ENCODE data around the gene SUV39H1.

- TF ChIP-seq KLF6 (CRISPR knock-in tag; IDR thresholded peaks at IDR 0.05) (no peak), ZNF160 (CRISPR knock-in tag; IDR thresholded peaks at IDR 0.05) (no peak), SIN3A (IDR thresholded peaks at IDR 0.05; ENCODE audit: borderline replicate concordance, low read depth, low read length) (no peak), PREB (CRISPR knock-in tag; IDR thresholded peaks at IDR 0.05) (no peak), XRCC5 (optimal IDR thresholded peaks at IDR 0.05; ENCODE audit: low read length) (no peak), HDAC6 (IDR thresholded peaks at IDR 0.05; ENCODE audit: low read depth, low read length) (no peak), POLR2AphosphoS5 (IDR thresholded peaks at IDR 0.05; ENCODE audit: low read depth, low read length) (no peak), MAX (IDR thresholded peaks at IDR 0.05) (no peak), SETDB1 (CRISPR knock-in tag; IDR thresholded peaks at IDR 0.05; ENCODE audit: borderline replicate concordance) (no peak)
Observed at GRCh38 chrX:48715072-48715471, 18.5 kb downstream of the SUV39H1 start.
